OCI-LY7 (cell line): Measurements from ENCODE around the gene PRKAB1. TPM values are rescaled to one million over a fixed set of nuclear protein-coding genes. Genes with fewer than 3 reads are reported as not detected.
A peak's percentile ranks its signal among the peaks of the same experiment; 100 is the strongest.

ENCODE experiments used
- BruUV-seq: library from RNA; stranded (reverse); fragments of 400-500 nt; replicated peaks from 2 replicates; lab custom pipeline; 2021; lab: Mats Ljungman, UMichigan
- CTCF ChIA-PET: fragments of 300-600 bp; sonication (Branson Sonifier 250); formaldehyde crosslinking; loops from one replicate; lab custom pipeline; 2022; ENCODE audit warnings: antibody characterized with exemption; ENCODE audit not compliant: unreplicated experiment; lab: Charles Lee
- POLR2A ChIA-PET: fragments of 300-600 bp; sonication (Branson Sonifier 250); formaldehyde crosslinking; loops from one replicate; lab custom pipeline; 2022; ENCODE audit warnings: antibody characterized with exemption; lab: Charles Lee
- DNase-seq: peaks from one replicate; pipeline ENCODE4 v3.0.0-alpha.2; 2015; ENCODE audit warnings: low spot score
- H2AFZ ChIP-seq: fragments of 200-600 bp; sonication (generic), shearing (Covaris generic); 2 replicates; pipeline ENCODE4 v1.6.1; 2014; ENCODE audit warnings: mild to moderate bottlenecking, antibody characterized with exemption, low read length, moderate library complexity
- H3K27ac ChIP-seq: fragments of 200-600 bp; sonication (generic); 2 replicates; pipeline ENCODE4 v1.5.1; 2014; ENCODE audit warnings: mixed run types, low read depth, mild to moderate bottlenecking, moderate library complexity, low read length, inconsistent platforms; ENCODE audit not compliant: poor library complexity, severe bottlenecking
- H3K36me3 ChIP-seq: fragments of 200-600 bp; sonication (generic); 2 replicates; pipeline ENCODE4 v1.6.1; 2014; ENCODE audit warnings: mild to moderate bottlenecking, antibody characterized with exemption, low read length, moderate library complexity, mixed read lengths; ENCODE audit not compliant: insufficient read depth
- H3K4me1 ChIP-seq: fragments of 200-600 bp; sonication (generic); 2 replicates; pipeline ENCODE4 v1.5.1; 2014; ENCODE audit warnings: mild to moderate bottlenecking, low read length; ENCODE audit not compliant: insufficient read depth, poor library complexity, severe bottlenecking
- H3K4me2 ChIP-seq: fragments of 200-600 bp; sonication (generic); 2 replicates; pipeline ENCODE4 v1.6.1; 2014; ENCODE audit warnings: mild to moderate bottlenecking, low read length
- H3K4me3 ChIP-seq: fragments of 200-600 bp; sonication (generic); 2 replicates; pipeline ENCODE4 v1.5.1; 2014; ENCODE audit warnings: mild to moderate bottlenecking, low read depth, low read length; ENCODE audit not compliant: poor library complexity, severe bottlenecking
- H3K79me2 ChIP-seq: fragments of 200-600 bp; sonication (generic); 2 replicates; pipeline ENCODE4 v1.6.1; 2016; ENCODE audit warnings: low read depth, mild to moderate bottlenecking, low read length, moderate library complexity, mixed read lengths; ENCODE audit not compliant: insufficient read depth
- H3K9me2 ChIP-seq: fragments of 200-600 bp; sonication (generic); 2 replicates; pipeline ENCODE4 v1.6.1; 2016; ENCODE audit warnings: mild to moderate bottlenecking, low read length, mixed read lengths; ENCODE audit not compliant: insufficient read depth
- H3K9me3 ChIP-seq: fragments of 200-600 bp; sonication (generic); 2 replicates; pipeline ENCODE4 v1.6.1; 2014; ENCODE audit warnings: mild to moderate bottlenecking, mixed run types, low read length, mixed read lengths
- H4K20me1 ChIP-seq: fragments of 200-600 bp; sonication (generic); 2 replicates; pipeline ENCODE4 v1.6.1; 2014; ENCODE audit warnings: mild to moderate bottlenecking, antibody characterized with exemption, low read length, moderate library complexity, mixed read lengths; ENCODE audit not compliant: insufficient read depth
- CTCF ChIP-seq: fragments of 200-600 bp; sonication (generic); conservative IDR thresholded peaks from 2 replicates; pipeline ENCODE4 v1.5.1; 2014; ENCODE audit warnings: mild to moderate bottlenecking, antibody characterized with exemption, low read length, moderate library complexity, mixed read lengths
- EZH2phosphoT487 ChIP-seq: fragments of 200-600 bp; sonication (generic); IDR thresholded peaks from 2 replicates; pipeline ENCODE4 v1.6.1; 2018; ENCODE audit warnings: low read depth, borderline replicate concordance, mild to moderate bottlenecking, mixed run types, antibody characterized with exemption, low read length, moderate library complexity, mixed read lengths
- intact Hi-C: fragments of 100-400 bp; cut with micrococcal nuclease; formaldehyde crosslinking; loops from one replicate; pipeline ENCODE4 v1.10.0; 2022; ENCODE audit not compliant: unreplicated experiment
- total RNA-seq, 2 experiments: library from RNA; depleted of rRNA in 1 of 2; stranded (reverse); fragments of >200 nt in 1 of 2; shearing (Covaris generic) in 1 of 2; gene quantifications; 2 replicates each; pipeline ENCODE4 v1.2.3, GENCODE V29; 2014 to 2022

Gene PRKAB1
- total RNA-seq, 2 experiments from 2014 or later: 32.4 to 45.1 TPM

- ChIA-PET CTCF (no interaction called here), POLR2A (interaction anchor here (0.6 to 2.2 kb wide), 2 partner anchors 12 to 153 kb away, joined by 3 to 6 read pairs; no protein-coding TSS in a partner anchor)
- TF ChIP-seq EZH2phosphoT487: no peak
- TF ChIP-seq CTCF: no peak
- Histone ChIP-seq H3K9me2 (no peaks in the 10 kb centered on the region), H3K79me2 (peaks cover 35% of the 10 kb centered on the region), H3K36me3 (peaks cover 57% of the 10 kb centered on the region), H3K4me1 (peaks cover 36% of the 10 kb centered on the region), H3K27ac (no peak overlapping the region), H3K9me3 (no peaks in the 10 kb centered on the region; the same call in 1 of the 2 replicates), H3K4me3 (peak overlapping the region; percentile 29), H4K20me1 (no peaks in the 10 kb centered on the region), H3K4me2 (peak overlapping the region; percentile 53), H2AFZ (no peak overlapping the region)
- intact Hi-C loops: loop anchor here (5.0 kb wide), 1 partner anchor 228 kb away; no protein-coding TSS in a partner anchor
- TSS peak; percentile 37 for BruUV-seq
- no peak for DNase-seq
Observed at GRCh38 chr12:119669744-119670472, 2.0 kb downstream of the PRKAB1 start.

- no peak overlapping the region for H3K4me3 ChIP-seq
Observed at GRCh38 chr12:119671070-119671469, 3.1 kb downstream of the PRKAB1 start.

More at GRCh38 chr12:119671070-119671469, 3.1 kb downstream of the PRKAB1 start:
- intact Hi-C loops: no loop called here
- Histone ChIP-seq H3K36me3 (peaks cover 69% of the 10 kb centered on the region), H3K4me2 (peak overlapping the region; percentile 53; the same call in 1 of the 2 replicates), H4K20me1 (no peaks in the 10 kb centered on the region), H3K79me2 (peaks cover 35% of the 10 kb centered on the region), H3K27ac (no peak overlapping the region), H3K9me2 (no peaks in the 10 kb centered on the region), H3K9me3 (no peaks in the 10 kb centered on the region), H3K4me1 (peaks cover 30% of the 10 kb centered on the region), H2AFZ (no peak overlapping the region)
- BruUV-seq: no TSS peak
- TF ChIP-seq EZH2phosphoT487 (no peak), CTCF (no peak)
- CTCF ChIA-PET: no interaction called here
- DNase-seq: no peak
- POLR2A ChIA-PET: interaction anchor here (0.7 kb wide), 1 partner anchor 23 kb away, joined by 3 read pairs; no protein-coding TSS in a partner anchor
